COLO668 (cell line): ENCODE measurements around the gene UGT2B10.
"Not testable (repeated sequence)": the region's sequence is repeated elsewhere in the genome, so short reads cannot be mapped to it uniquely, and the experiment has no call there.

Source experiments
- DNase-seq: peaks from one replicate; lab custom pipeline; 2025; ENCODE audit not compliant: unreplicated experiment; lab: John Stamatoyannopoulos, UW

Gene UGT2B10

DNA sequence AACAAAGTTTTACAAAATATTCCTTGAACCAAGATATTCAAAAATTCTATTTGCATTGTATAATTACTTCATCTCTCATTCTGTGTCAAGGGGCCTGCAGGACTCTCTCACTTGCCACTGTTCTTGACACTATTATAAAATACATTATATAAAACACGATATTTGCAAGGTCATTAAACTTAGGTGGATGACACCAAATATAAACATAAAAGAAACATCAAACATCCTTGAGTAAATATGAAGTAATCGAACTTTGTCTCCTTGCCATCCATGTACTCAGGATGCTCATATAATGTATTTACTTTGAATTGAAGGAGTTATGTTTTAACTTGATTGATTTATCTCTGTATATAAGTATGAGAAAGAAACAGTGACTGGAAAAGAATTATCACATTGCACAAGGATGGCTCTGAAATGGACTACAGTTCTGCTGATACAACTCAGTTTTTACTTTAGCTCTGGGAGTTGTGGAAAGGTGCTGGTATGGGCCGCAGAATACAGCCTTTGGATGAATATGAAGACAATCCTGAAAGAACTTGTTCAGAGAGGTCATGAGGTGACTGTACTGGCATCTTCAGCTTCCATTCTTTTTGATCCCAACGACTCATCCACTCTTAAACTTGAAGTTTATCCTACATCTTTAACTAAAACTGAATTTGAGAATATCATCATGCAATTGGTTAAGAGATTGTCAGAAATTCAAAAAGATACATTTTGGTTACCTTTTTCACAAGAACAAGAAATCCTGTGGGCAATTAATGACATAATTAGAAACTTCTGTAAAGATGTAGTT is at the start of gene UGT2B10:
TSS of gene UGT2B10 (plus strand) at position 378 of the 793 bp plus-strand sequence. CDS start at position 404, 26 bp downstream.
- not testable (repeated sequence) for DNase-seq

DNA sequence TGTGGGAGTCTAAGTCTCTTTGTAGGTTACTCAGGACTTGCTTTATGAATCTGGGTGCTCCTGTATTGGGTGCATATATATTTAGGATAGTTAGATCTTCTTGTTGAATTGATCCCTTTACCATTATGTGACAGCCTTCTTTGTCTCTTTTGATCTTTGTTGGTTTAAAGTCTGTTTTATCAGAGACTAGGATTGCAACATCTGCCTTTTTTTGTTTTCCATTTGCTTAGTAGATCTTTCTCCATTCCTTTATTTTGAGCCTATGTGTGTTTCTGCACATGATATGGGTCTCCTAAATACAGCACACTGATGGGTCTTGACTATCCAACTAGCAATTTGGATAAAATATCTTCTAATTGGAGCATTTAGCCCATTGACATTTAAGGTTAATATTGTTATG is 44.0 kb upstream of the UGT2B10 start:
- not testable (repeated sequence) for DNase-seq

GRCh38 chr4:68773699-68774098 is 42.1 kb upstream of the UGT2B10 start:
- DNase-seq: no peak

- DNase-seq: no peak
Measured at GRCh38 chr4:68780232-68780631, 35.6 kb upstream of the UGT2B10 start.

DNA sequence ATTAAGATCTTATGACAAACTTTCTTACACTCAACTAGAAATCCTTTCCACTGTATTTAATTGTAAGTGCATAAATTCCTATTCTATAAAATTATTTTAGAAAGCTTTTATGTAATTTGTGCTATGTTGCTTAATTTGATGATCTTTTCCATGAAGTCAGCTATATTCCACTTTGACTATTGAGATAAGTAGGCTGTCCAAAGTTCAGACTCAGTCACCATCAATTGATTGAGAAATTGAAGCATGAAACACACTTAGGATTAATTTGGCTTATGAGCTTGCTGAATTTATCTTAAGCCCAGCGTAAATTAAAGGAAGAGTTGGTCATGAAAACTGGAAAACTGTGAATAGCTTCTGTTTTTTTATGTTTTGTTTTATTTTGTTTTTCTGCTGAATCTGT is 18.7 kb upstream of the UGT2B10 start:
- no peak for DNase-seq

- no peak for DNase-seq
Measured at GRCh38 chr4:68797618-68798017, 18.2 kb upstream of the UGT2B10 start.

DNA sequence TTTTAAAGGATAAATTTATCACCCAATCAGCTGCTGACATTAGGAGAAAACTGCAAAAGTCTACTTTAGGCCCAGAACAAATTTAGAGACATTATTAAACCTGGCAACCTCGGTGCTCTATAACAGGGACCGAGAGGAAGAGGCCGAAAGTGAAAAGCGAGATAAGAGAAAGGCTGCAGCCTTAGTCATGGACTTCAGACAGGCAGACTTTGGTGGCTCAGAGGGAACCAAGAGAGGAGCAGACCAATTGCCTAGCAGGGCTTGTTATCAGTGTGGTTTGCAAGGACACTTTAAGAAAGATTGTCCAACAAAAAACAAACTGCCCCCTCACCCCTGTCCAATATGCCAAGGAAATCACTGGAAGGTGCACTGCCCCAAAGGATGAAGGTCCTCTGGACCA is 12.8 kb upstream of the UGT2B10 start:
- DNase-seq: no peak

- DNase-seq: no peak
Measured at GRCh38 chr4:68808060-68808459, 7.7 kb upstream of the UGT2B10 start.

DNA sequence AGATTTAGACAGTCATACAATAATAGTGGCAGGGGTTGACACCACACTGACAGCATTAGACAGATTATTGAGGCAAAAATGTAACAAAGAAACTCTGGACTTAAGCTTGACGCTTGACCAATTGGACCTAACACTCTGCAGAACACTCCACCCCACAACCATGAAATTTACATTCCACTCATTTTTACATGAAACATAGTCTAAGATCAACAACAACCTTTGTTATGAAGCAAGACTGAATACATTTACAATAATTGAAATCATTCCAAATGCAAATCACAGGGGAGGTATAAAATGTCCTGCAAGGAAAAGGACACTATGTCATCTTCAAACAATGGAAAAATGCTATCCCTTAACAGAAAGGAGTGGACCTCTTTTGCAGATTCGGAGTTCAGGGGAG is 4.9 kb upstream of the UGT2B10 start:
- DNase-seq: no peak

DNA sequence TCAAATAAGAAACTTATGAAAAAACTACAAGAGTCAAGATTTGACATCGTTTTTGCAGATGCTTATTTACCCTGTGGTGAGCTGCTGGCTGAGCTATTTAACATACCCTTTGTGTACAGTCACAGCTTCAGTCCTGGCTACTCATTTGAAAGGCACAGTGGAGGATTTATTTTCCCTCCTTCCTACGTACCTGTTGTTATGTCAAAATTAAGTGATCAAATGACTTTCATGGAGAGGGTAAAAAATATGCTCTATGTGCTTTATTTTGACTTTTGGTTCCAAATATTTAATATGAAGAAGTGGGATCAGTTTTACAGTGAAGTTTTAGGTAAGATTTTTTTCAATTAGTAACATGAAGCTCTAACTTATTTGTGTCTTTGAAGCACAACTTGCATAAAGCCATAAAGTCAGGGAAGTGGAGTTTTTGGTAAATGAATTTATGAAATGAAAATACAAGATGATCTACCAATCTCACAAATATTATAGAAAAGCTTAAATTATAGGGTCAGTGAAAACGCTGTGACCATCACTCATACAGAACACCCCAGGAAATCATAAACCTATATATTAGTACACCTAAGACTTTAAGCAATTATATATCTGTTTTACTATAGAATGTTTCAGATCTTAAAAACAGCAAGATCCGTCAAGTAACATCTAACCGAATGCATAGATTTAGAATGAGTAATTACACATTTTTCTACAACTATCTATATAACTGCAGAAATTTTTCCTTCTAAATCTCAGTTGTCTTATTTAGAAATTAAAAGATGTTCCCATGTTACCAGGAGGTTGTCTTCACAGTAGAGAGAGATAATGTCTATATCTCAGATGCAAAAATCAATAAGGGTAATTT is 844 bp downstream of the UGT2B10 start:
- DNase-seq: not testable (repeated sequence)

GRCh38 chr4:68817386-68817785 is 1.6 kb downstream of the UGT2B10 start:
- DNase-seq: no peak

DNA sequence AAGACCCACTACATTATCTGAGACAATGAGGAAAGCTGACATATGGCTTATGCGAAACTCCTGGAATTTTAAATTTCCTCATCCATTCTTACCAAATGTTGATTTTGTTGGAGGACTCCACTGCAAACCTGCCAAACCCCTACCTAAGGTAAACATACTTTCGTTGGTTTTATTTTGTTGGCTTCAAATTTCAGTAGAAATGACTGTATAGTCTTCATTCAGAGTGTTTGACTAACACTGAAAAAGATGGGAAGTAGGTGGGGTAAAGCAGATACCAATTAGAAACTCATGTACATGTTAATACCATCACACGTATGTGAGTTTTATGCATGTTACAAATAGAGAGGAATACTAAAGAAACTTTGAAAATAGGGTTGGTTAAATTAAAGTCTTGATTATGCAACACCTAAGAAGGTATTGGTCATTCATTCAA is 2.3 kb downstream of the UGT2B10 start:
- not testable (repeated sequence) for DNase-seq

- DNase-seq: no peak
Measured at GRCh38 chr4:68831642-68832041, 15.8 kb downstream of the UGT2B10 start.

DNA sequence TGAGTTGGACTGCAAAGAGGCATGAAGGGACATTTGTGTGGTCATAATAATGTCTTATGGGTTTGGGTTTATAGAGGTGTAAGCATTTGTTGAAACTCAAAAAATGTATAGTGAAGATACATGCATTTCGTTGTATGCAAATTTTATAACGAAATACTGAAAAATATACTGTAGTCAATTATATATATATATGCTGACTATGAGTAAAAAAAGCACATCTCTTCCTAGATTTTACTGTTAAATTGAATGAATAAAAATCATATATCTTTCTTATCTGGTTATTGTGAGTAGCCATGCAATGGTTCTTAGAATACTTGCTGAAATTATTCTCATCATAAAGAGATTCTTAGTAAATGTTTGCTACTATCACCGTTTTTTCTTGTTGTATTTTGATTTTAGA is 34.5 kb downstream of the UGT2B10 start:
- no peak for DNase-seq

DNA sequence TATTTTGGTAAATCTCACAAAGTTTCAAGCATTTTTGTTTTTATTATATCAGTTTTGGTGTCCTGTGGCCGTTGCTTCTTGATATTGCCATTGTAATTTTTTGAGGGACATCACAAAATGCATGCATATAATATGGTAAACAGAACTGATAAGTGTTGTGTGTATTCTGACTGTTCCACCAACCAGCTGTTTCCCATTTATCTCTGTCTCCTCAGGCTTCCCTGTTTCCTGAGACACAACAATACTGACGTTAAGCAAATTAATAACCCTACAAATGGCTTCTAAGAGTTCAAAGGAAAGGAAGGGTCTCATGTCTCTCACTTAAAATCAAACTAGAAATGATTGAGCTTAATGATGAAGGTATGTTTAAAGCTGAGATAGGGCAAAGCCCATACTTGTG is 40.0 kb downstream of the UGT2B10 start:
- DNase-seq: no peak

DNA sequence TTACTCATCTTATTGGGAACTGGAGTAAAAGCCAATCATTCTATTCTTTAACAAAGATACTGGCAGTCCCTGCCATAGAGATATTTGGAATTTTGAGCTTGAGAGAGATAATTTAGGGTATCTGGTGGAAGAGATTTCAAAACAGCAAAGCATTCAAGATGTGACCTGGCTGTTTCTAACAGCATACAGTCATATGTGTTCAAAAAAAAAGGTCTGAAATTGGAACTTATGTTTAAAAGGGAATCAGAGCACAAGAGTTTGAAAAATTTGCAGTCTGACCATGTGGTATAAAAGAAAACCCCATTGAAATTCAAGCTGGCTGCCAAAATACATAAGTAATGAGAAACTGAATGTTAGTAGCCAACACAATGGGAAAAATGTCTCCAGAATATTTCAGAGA is 42.2 kb downstream of the UGT2B10 start:
- DNase-seq: no peak

- DNase-seq: no peak
Measured at GRCh38 chr4:68859655-68860054, 43.9 kb downstream of the UGT2B10 start.

DNA sequence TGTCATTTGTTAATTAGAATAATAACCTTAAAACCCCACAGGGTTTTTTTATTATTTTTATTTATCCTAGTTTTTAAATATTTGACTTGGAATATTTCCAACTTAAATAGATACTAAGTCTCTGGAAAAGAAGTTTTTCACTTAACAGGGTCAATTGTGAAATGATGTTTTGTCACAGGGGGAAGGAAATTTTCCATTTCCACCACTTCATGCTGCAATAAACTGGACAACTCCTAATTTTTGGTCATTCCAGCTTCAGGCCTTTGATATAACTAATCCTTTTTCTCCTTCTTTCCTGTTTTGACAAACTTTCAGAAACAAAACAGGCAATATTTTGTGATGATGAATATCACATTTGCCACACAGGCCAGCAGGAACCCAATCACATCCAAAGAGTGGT is 45.3 kb downstream of the UGT2B10 start:
- no peak for DNase-seq

DNA sequence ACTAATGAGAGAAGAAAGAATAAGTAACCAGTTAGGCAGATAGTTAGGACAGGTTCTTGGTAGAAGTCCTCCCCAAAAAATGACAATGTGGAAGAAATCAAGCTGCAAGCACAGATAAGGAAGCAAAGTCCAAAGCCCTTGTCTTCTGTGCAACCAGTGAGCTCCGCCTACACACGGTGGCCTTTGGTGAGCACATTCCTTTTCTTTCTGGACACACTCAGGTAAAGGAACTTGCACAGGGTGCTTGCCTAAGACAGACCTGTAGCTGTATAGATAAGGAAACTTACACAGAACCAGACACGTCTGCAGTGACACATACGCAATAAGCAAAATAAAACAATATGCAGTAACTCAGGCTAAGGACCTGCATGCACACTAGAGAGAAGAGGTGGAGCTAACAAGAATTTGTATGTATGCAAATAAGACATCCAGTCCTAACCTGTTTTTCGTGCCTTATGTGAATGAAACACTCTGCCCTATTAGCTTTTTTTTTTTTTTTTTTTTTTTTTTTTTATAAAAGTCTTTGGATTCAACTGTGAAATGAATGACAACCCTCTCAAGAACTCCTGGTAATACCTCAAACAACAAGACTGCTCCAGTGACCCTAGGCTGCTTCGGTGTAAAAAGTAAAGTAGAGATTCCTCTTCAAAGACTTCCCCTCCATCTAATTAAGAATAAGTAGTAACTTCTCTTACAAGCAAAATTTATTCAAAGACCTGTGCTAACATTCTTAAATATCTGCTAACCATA is 48.8 kb downstream of the UGT2B10 start:
- no peak for DNase-seq

DNA sequence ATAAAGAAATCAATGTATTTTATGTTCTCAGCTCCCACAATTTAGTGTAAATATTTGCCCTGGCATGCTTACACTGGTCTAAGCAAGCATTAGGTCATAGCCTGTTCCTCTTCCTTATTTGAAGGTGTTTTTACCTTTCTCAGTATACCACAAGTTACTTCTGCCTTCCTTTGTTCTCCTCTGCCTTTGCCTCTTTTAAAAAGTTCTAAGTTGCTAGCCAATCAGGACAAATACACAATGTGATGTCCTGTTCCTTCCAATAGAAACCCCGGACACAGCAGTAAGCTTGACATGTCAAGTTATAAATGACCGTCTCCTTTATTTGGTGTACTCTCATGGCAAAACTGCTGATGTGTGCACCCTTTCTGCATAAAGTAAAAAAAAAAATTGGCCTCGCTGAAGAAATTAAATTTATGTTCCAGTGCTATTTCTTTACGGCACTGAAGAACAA is 49.4 kb downstream of the UGT2B10 start:
- no peak for DNase-seq

DNA sequence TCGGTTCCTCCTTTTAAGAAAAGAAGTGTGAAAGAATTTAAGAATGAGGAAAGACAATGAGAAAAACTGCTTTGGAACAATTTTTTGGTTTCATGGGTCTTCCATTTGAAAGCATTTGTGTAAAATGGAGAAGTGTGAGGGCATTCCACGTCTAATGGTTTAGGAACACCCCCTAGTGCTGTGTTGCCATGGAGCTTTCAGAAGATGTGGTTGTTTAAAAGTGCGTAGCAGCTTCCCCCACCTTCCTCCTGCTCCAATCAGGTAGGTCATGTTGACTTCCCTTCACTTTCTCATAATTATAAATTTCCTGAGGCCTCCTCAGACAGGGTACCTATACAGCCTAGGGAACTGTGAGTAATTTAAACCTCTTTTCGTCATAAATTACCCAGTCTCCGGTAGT is 50.0 kb downstream of the UGT2B10 start:
- no peak for DNase-seq
